SK-N-SH treated with all-trans-retinoic acid at 6 μM for 48 hours (cell line): ENCODE results near the gene ZBBX.

ENCODE experiments used
- ATAC-seq: fragments of 200-7000 bp; cut with Tn5 transposase; 3 replicates; pipeline ENCODE4 v1.9.1; 2020; ENCODE audit warnings: mild to moderate bottlenecking, moderate library complexity
- ARNTL ChIP-seq: fragments of 450-650 bp; formaldehyde crosslinking; IDR thresholded peaks from 2 replicates; pipeline ENCODE4 v1.5.0; 2020; ENCODE audit warnings: low read depth, mild to moderate bottlenecking, moderate library complexity, borderline replicate concordance
- BACH2 ChIP-seq: fragments of 250-450 bp; sonication (Bioruptor Pico); IDR thresholded peaks from 2 replicates; pipeline ENCODE4 v1.9.0; 2021; ENCODE audit warnings: mild to moderate bottlenecking, borderline replicate concordance
- CREB5 ChIP-seq: fragments of 250-450 bp; sonication (Bioruptor Pico); IDR thresholded peaks from 2 replicates; pipeline ENCODE4 v1.5.1; 2020; ENCODE audit warnings: low read depth, mild to moderate bottlenecking, moderate library complexity
- CSDC2 ChIP-seq: fragments of 250-450 bp; sonication (Bioruptor Pico); IDR thresholded peaks from 2 replicates; pipeline ENCODE4 v1.5.0; 2020; ENCODE audit warnings: mild to moderate bottlenecking, moderate library complexity
- ESRRG ChIP-seq: fragments of 250-450 bp; sonication (Bioruptor Pico); IDR thresholded peaks from 2 replicates; pipeline ENCODE4 v1.6.1; 2021; ENCODE audit warnings: mild to moderate bottlenecking
- GLIS3 ChIP-seq: fragments of 250-450 bp; sonication (Bioruptor Pico); IDR thresholded peaks from 2 replicates; pipeline ENCODE4 v1.5.0; 2020; ENCODE audit warnings: mild to moderate bottlenecking, moderate library complexity
- ISL1 ChIP-seq: fragments of 250-450 bp; sonication (Bioruptor Pico); IDR thresholded peaks from 2 replicates; pipeline ENCODE4 v2.1.2; 2022; ENCODE audit warnings: mild to moderate bottlenecking, moderate library complexity
- OSR1 ChIP-seq: fragments of 250-450 bp; sonication (Bioruptor Pico); IDR thresholded peaks from 2 replicates; pipeline ENCODE4 v1.8.0; 2022; ENCODE audit warnings: moderate library complexity, mild to moderate bottlenecking, inconsistent platforms
- RARB ChIP-seq: fragments of 250-450 bp; sonication (Bioruptor Pico); IDR thresholded peaks from 2 replicates; pipeline ENCODE4 v1.8.0; 2021; ENCODE audit warnings: mild to moderate bottlenecking, moderate library complexity
- SNAI2 ChIP-seq: fragments of 250-450 bp; sonication (Bioruptor Pico); IDR thresholded peaks from 2 replicates; pipeline ENCODE4 v1.5.0; 2020; ENCODE audit warnings: mild to moderate bottlenecking, moderate library complexity
- TCF4 ChIP-seq: fragments of 250-450 bp; sonication (Bioruptor Pico); IDR thresholded peaks from 2 replicates; pipeline ENCODE4 v1.8.0; 2021; ENCODE audit warnings: mild to moderate bottlenecking, moderate library complexity, borderline replicate concordance
- ZC3H10 ChIP-seq: fragments of 250-450 bp; sonication (Bioruptor Pico); IDR thresholded peaks from 2 replicates; pipeline ENCODE4 v1.5.1; 2021; ENCODE audit warnings: mild to moderate bottlenecking, moderate library complexity
- ZFP3 ChIP-seq: fragments of 250-450 bp; sonication (Bioruptor Pico); IDR thresholded peaks from 2 replicates; pipeline ENCODE4 v1.5.0; 2020; ENCODE audit warnings: mild to moderate bottlenecking, moderate library complexity
- ZFP30 ChIP-seq: fragments of 450-650 bp; formaldehyde crosslinking; IDR thresholded peaks from 2 replicates; pipeline ENCODE4 v1.5.0; 2022; ENCODE audit warnings: mild to moderate bottlenecking, moderate library complexity
- ZNF565 ChIP-seq: fragments of 450-650 bp; formaldehyde crosslinking; conservative IDR thresholded peaks from 2 replicates; pipeline ENCODE4 v1.5.0; 2020; ENCODE audit warnings: low read depth, mild to moderate bottlenecking, moderate library complexity
- ZNF70 ChIP-seq: fragments of 450-650 bp; formaldehyde crosslinking; IDR thresholded peaks from 2 replicates; pipeline ENCODE4 v1.5.0; 2020; ENCODE audit warnings: mild to moderate bottlenecking, moderate library complexity
- ZNF8 ChIP-seq: fragments of 450-650 bp; formaldehyde crosslinking; IDR thresholded peaks from 2 replicates; pipeline ENCODE4 v1.5.0; 2020; ENCODE audit warnings: mild to moderate bottlenecking, moderate library complexity
- TF ChIP-seq, protein P1 (sequence below): fragments of 250-450 bp; sonication (Bioruptor Pico); IDR thresholded peaks from 2 replicates; pipeline ENCODE4 v1.8.0; 2020; ENCODE audit warnings: mild to moderate bottlenecking, moderate library complexity, borderline replicate concordance
- TF ChIP-seq, protein P2 (sequence below): fragments of 250-450 bp; sonication (Bioruptor Pico); IDR thresholded peaks from 2 replicates; pipeline ENCODE4 v1.5.0; 2020; ENCODE audit warnings: mild to moderate bottlenecking, moderate library complexity
- TF ChIP-seq, protein P3 (sequence below): fragments of 250-450 bp; sonication (Bioruptor Pico); IDR thresholded peaks from 2 replicates; pipeline ENCODE4 v1.5.1; 2021; ENCODE audit warnings: mild to moderate bottlenecking, moderate library complexity

The ZBBX gene

GRCh38 chr3:167346171-167346570 lies 33.9 kb downstream of the ZBBX start:
- no peak for ATAC-seq
- TF ChIP-seq BACH2 (CRISPR knock-in tag), result no peak
- no peak for TF ChIP-seq ARNTL
- TF ChIP-seq GLIS3, result no peak
- TF ChIP-seq, protein P1, sequence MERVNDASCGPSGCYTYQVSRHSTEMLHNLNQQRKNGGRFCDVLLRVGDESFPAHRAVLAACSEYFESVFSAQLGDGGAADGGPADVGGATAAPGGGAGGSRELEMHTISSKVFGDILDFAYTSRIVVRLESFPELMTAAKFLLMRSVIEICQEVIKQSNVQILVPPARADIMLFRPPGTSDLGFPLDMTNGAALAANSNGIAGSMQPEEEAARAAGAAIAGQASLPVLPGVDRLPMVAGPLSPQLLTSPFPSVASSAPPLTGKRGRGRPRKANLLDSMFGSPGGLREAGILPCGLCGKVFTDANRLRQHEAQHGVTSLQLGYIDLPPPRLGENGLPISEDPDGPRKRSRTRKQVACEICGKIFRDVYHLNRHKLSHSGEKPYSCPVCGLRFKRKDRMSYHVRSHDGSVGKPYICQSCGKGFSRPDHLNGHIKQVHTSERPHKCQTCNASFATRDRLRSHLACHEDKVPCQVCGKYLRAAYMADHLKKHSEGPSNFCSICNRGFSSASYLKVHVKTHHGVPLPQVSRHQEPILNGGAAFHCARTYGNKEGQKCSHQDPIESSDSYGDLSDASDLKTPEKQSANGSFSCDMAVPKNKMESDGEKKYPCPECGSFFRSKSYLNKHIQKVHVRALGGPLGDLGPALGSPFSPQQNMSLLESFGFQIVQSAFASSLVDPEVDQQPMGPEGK (CRISPR knock-in tag), result no peak
- no peak for TF ChIP-seq CSDC2
- TF ChIP-seq ZNF70 (CRISPR knock-in tag), result no peak
- no peak for TF ChIP-seq ZFP30 (CRISPR knock-in tag)
- no peak for TF ChIP-seq SNAI2
- no peak for TF ChIP-seq ZFP3 (CRISPR knock-in tag)
- no peak for TF ChIP-seq ESRRG (CRISPR knock-in tag)
- TF ChIP-seq ZNF8, result no peak
- TF ChIP-seq RARB (CRISPR knock-in tag), result no peak
- TF ChIP-seq, protein P2, sequence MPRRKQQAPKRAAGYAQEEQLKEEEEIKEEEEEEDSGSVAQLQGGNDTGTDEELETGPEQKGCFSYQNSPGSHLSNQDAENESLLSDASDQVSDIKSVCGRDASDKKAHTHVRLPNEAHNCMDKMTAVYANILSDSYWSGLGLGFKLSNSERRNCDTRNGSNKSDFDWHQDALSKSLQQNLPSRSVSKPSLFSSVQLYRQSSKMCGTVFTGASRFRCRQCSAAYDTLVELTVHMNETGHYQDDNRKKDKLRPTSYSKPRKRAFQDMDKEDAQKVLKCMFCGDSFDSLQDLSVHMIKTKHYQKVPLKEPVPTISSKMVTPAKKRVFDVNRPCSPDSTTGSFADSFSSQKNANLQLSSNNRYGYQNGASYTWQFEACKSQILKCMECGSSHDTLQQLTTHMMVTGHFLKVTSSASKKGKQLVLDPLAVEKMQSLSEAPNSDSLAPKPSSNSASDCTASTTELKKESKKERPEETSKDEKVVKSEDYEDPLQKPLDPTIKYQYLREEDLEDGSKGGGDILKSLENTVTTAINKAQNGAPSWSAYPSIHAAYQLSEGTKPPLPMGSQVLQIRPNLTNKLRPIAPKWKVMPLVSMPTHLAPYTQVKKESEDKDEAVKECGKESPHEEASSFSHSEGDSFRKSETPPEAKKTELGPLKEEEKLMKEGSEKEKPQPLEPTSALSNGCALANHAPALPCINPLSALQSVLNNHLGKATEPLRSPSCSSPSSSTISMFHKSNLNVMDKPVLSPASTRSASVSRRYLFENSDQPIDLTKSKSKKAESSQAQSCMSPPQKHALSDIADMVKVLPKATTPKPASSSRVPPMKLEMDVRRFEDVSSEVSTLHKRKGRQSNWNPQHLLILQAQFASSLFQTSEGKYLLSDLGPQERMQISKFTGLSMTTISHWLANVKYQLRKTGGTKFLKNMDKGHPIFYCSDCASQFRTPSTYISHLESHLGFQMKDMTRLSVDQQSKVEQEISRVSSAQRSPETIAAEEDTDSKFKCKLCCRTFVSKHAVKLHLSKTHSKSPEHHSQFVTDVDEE (CRISPR knock-in tag), result no peak

GRCh38 chr3:167330993-167331785 lies 48.9 kb downstream of the ZBBX start:
- TF ChIP-seq GLIS3 (no peak), CREB5 (CRISPR knock-in tag) (no peak)
- ATAC-seq, result no peak

GRCh38 chr3:167323572-167323971 lies 56.5 kb downstream of the ZBBX start:
- ATAC-seq, result no peak
- TF ChIP-seq RARB (CRISPR knock-in tag), result no peak
- no peak for TF ChIP-seq ZC3H10 (CRISPR knock-in tag)
- TF ChIP-seq ISL1 (CRISPR knock-in tag), result no peak
- TF ChIP-seq SNAI2, result no peak
- no peak for TF ChIP-seq ZNF70 (CRISPR knock-in tag)
- TF ChIP-seq ZFP30 (CRISPR knock-in tag), result no peak
- TF ChIP-seq, protein P3, sequence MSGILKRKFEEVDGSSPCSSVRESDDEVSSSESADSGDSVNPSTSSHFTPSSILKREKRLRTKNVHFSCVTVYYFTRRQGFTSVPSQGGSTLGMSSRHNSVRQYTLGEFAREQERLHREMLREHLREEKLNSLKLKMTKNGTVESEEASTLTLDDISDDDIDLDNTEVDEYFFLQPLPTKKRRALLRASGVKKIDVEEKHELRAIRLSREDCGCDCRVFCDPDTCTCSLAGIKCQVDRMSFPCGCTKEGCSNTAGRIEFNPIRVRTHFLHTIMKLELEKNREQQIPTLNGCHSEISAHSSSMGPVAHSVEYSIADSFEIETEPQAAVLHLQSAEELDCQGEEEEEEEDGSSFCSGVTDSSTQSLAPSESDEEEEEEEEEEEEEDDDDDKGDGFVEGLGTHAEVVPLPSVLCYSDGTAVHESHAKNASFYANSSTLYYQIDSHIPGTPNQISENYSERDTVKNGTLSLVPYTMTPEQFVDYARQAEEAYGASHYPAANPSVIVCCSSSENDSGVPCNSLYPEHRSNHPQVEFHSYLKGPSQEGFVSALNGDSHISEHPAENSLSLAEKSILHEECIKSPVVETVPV (CRISPR knock-in tag), result no peak
- no peak for TF ChIP-seq OSR1 (CRISPR knock-in tag)

DNA sequence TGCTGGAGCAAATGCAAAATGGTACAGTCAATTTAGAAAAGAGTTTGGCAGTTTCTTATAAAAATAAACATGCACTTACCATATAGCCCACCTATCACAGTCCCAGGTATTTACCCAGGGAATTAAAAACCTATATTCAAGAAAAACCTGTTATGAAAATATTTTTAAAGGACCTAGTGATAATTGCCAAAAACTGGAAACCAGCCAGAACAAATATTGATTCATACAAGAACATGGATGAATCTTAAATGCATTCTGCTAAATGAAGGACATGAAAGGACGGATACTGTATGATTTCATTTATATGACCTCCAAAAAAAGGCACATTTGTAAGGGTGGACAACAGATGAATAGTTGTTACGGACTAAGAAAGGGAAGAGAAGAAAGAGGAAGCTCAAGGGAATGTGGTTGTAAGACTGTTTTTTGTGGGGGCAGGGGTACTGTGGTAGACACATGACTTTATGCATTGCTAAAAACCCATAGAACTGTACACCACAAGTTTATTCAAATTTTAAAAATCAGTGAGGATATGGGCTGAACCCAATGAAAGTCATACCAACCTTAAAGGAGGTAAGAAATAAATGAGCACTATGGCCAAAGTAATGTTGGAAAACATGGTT lies 61.0 kb downstream of the ZBBX start:
- ATAC-seq, result no peak
- no peak for TF ChIP-seq ZNF70 (CRISPR knock-in tag)
- no peak for TF ChIP-seq ESRRG (CRISPR knock-in tag)

DNA sequence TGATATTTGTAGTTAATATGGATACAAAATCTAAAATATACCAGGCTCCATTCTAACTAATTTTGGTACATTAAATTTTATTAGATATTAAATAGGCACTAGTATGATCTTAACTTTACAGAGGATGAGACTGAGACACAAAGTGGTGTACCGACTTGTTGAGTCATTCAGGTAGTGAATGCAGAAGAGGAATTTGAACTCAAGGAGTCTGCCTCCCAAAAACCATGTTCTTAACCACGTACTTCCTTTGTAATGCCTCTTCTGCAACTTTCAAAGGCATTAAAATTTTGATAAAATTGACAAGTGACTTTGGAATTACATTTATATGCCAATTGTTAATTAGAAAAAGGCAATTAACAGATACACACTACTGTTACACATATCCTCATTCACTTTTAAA lies 61.8 kb downstream of the ZBBX start:
- no peak for ATAC-seq
- no peak for TF ChIP-seq GLIS3
- no peak for TF ChIP-seq CREB5 (CRISPR knock-in tag)
- TF ChIP-seq, protein P1 (CRISPR knock-in tag), result no peak
- no peak for TF ChIP-seq RARB (CRISPR knock-in tag)
- TF ChIP-seq CSDC2, result no peak
- no peak for TF ChIP-seq SNAI2
- TF ChIP-seq ZNF565 (CRISPR knock-in tag), result no peak
- TF ChIP-seq TCF4 (CRISPR knock-in tag), result no peak
- no peak for TF ChIP-seq BACH2 (CRISPR knock-in tag)
- TF ChIP-seq ZNF8, result no peak
- no peak for TF ChIP-seq ZC3H10 (CRISPR knock-in tag)
- no peak for TF ChIP-seq ZNF70 (CRISPR knock-in tag)
- TF ChIP-seq ZFP3 (CRISPR knock-in tag), result no peak
- TF ChIP-seq ESRRG (CRISPR knock-in tag), result no peak
